Activated T-helper 2 cell treated with anti-CD3 and anti-CD28 coated beads, Interferon-gamma antibody, Interleukin-2, Interleukin-4, amounts not matched to agents 10 μg/mL and 5 μg/mL and 100 μg/mL, durations not matched to agents 14 hours and 24 hours and 36 hours (primary cell): ENCODE results near the gene RPL39L. TPM values are rescaled to one million over a fixed set of nuclear protein-coding genes. Genes with fewer than 3 reads are reported as not detected.

ENCODE experiments used
- total RNA-seq: library from RNA; stranded (reverse); gene quantifications from 2 replicates; pipeline ENCODE4 v1.2.3, GENCODE V29; 2022

The RPL39L gene
- total RNA-seq, 1 donor from 2014 or later, result 11.0 TPM

Other genes with a start within 250 kb of the RPL39L start
- gene ST6GAL1, start 209.0 kb downstream of the RPL39L start, total RNA-seq, result 78.1 and 85.9 TPM in 2 replicates
- gene RTP1, start 58.0 kb upstream of the RPL39L start, total RNA-seq, result not detected in 2 replicates
- not detected in 2 replicates for gene MASP1, start 152.2 kb upstream of the RPL39L start, total RNA-seq
- gene RTP4, start 228.9 kb upstream of the RPL39L start, total RNA-seq, result 3.4 and 3.9 TPM in 2 replicates